ENCODE measurements around the gene ATP6V0D1. TPM values are rescaled to one million over a fixed set of nuclear protein-coding genes. Genes with fewer than 3 reads are reported as not detected.

The ATP6V0D1 gene
- polyA plus RNA-seq, 2 of the 4 experiments (the other 2 are of a cell fraction) = 45.7 to 103 TPM

DNA sequence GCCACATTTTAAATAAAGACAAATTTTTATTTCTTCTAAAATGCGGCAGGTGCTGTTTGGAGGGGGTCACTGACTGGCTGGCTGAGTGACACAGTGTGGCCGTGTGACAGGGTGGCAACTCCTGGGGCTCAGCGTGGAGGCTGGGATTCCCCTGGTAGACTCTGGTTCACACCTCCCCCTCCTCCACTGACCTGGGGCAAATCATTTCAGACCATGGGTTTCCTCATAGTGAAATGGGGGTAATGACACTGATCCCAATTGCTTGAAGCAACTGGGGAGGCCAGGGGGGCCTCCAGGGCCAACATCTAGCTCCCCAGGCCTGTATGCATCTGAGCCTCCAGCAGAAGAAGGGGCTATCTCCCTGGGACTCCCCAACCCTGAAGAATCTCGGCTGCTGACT, 43.4 kb downstream of the ATP6V0D1 start:
- ChIA-PET POLR2A (no interaction called here), CTCF (interaction anchor here (1.6 to 17.9 kb wide), 3 partner anchors 9 to 14 kb away, joined by 4 to 207 read pairs (median 14); no protein-coding TSS in a partner anchor)
- Histone ChIP-seq H3K4me2 (no peak overlapping the region), H3K9me3 (no peaks in the 10 kb centered on the region), H3K4me1 (no peaks in the 10 kb centered on the region), H3K4me3 (no peak overlapping the region), H3K27ac (no peak overlapping the region)
- no peak for TF ChIP-seq CHD2 (IDR thresholded peaks at IDR 0.05; ENCODE audit: low read length, partially characterized antibody)
- no peak for TF ChIP-seq GATA3 (IDR thresholded peaks at IDR 0.05; ENCODE audit: borderline replicate concordance)
- TF ChIP-seq, protein P1, sequence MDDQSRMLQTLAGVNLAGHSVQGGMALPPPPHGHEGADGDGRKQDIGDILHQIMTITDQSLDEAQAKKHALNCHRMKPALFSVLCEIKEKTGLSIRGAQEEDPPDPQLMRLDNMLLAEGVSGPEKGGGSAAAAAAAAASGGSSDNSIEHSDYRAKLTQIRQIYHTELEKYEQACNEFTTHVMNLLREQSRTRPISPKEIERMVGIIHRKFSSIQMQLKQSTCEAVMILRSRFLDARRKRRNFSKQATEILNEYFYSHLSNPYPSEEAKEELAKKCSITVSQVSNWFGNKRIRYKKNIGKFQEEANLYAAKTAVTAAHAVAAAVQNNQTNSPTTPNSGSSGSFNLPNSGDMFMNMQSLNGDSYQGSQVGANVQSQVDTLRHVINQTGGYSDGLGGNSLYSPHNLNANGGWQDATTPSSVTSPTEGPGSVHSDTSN (IDR thresholded peaks at IDR 0.05) = no peak
- no peak for TF ChIP-seq NR3C1 (IDR thresholded peaks at IDR 0.05)
- TF ChIP-seq ZFP36 (IDR thresholded peaks at IDR 0.05; ENCODE audit: borderline replicate concordance, partially characterized antibody) = no peak
- WGBS (ENCODE audit: missing lambda C conversion rate) = 71% methylated on average over 4 of the region's 4 CpGs
- FAIRE-seq (no peak), ATAC-seq (no peak), DNase-seq (ENCODE audit: low read depth in 1 of 2, low spot score in 1 of 2) (no peak)

DNA sequence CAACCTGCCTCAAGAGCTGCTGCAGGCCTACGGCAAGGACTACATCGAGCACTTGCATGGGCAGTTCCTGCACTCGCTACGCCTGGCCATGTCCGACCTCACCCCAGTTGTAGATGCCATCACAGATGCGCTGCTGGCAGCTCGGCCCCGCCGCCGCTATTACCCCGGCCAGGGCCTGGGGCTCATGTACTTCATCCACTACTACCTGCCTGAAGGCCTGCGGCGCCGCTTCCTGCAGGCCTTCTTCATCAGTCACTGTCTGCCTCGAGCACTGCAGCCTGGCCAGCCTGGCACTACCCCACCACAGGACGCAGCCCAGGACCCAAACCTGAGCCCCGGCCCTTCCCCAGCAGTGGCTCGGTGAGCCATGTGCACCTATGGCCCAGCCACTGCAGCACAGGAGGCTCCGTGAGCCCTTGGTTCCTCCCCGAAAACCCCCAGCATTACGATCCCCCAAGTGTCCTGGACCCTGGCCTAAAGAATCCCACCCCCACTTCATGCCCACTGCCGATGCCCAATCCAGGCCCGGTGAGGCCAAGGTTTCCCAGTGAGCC, 44.2 kb downstream of the ATP6V0D1 start:
- Histone ChIP-seq H3K9me3 (no peaks in the 10 kb centered on the region), H3K27ac (no peak overlapping the region), H3K4me2 (no peak overlapping the region), H3K4me1 (peaks cover 3% of the 10 kb centered on the region; the same call in 2 of the 3 replicates), H3K4me3 (no peak overlapping the region)
- CTCF ChIA-PET = interaction anchor here (0.7 to 17.9 kb wide), 6 partner anchors 9 to 483 kb away, joined by 3 to 207 read pairs (median 3); no protein-coding TSS in a partner anchor
- ATAC-seq (no peak), DNase-seq (ENCODE audit: low read depth in 1 of 2, low spot score in 1 of 2) (no peak), FAIRE-seq (no peak)
- WGBS (ENCODE audit: missing lambda C conversion rate) = 92% methylated on average over 23 of the region's 23 CpGs
- TF ChIP-seq TFCP2L1 (CRISPR knock-in tag; IDR thresholded peaks at IDR 0.05) (no peak), HDAC2 (IDR thresholded peaks at IDR 0.05) (no peak), RAD21 (conservative IDR thresholded peaks at IDR 0.05 in 1 of 2, IDR thresholded peaks at IDR 0.05 in 1 of 2) (no peak), FOSL2 (IDR thresholded peaks at IDR 0.05) (no peak), FOSL2 (CRISPR knock-in tag; IDR thresholded peaks at IDR 0.05) (no peak), HOXB13 (CRISPR knock-in tag; IDR thresholded peaks at IDR 0.05; ENCODE audit: low read depth) (no peak), KDM5A (IDR thresholded peaks at IDR 0.05) (no peak), MAZ (IDR thresholded peaks at IDR 0.05; ENCODE audit: borderline replicate concordance, low read depth, low read length) (no peak), HOXA7 (CRISPR knock-in tag; IDR thresholded peaks at IDR 0.05) (no peak), CBX2 (IDR thresholded peaks at IDR 0.05; ENCODE audit: borderline replicate concordance, low read depth) (no peak), EHMT2 (IDR thresholded peaks at IDR 0.05; ENCODE audit: low read depth) (no peak)
- TF ChIP-seq, protein P1 (IDR thresholded peaks at IDR 0.05) = no peak
- TF ChIP-seq, protein P2, sequence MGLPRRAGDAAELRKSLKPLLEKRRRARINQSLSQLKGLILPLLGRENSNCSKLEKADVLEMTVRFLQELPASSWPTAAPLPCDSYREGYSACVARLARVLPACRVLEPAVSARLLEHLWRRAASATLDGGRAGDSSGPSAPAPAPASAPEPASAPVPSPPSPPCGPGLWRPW (IDR thresholded peaks at IDR 0.05) = no peak
- POLR2A ChIA-PET = no interaction called here

DNA sequence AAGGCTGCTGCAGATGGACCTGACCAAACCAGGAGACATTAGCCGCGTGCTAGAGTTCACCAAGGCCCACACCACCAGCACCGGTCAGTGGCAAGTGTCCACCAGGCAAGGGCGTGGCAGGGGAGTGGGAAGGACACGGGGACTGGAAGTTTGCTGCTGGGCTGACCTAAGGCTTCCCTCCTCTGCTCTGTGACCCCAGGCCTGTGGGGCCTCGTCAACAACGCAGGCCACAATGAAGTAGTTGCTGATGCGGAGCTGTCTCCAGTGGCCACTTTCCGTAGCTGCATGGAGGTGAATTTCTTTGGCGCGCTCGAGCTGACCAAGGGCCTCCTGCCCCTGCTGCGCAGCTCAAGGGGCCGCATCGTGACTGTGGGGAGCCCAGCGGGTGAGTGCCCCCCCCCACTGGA, 45.2 kb downstream of the ATP6V0D1 start:
- POLR2A ChIA-PET = no interaction called here
- ATAC-seq = no peak
- H3K4me3 ChIP-seq = no peak overlapping the region

More for the DNA sequence above, 45.2 kb downstream of the ATP6V0D1 start:
- CTCF ChIA-PET = interaction anchor here (0.6 to 17.9 kb wide), 8 partner anchors 10 to 482 kb away, joined by 3 to 207 read pairs (median 4); no protein-coding TSS in a partner anchor
- Histone ChIP-seq H3K9me3 (no peaks in the 10 kb centered on the region), H3K4me2 (no peak overlapping the region), H3K27ac (no peak overlapping the region), H3K4me1 (peaks cover 6% of the 10 kb centered on the region; the same call in 2 of the 3 replicates)
- FAIRE-seq = no peak
- TF ChIP-seq CBX2 (IDR thresholded peaks at IDR 0.05; ENCODE audit: borderline replicate concordance, low read depth) (no peak), RNF2 (IDR thresholded peaks at IDR 0.05; ENCODE audit: borderline replicate concordance, low read depth) (no peak), ZNF302 (CRISPR knock-in tag; IDR thresholded peaks at IDR 0.05) (no peak), CHD4 (IDR thresholded peaks at IDR 0.05; ENCODE audit: borderline replicate concordance) (no peak), POLR2AphosphoS2 (conservative IDR thresholded peaks at IDR 0.05; ENCODE audit: low read length) (no peak), GATA3 (IDR thresholded peaks at IDR 0.05; ENCODE audit: borderline replicate concordance) (no peak), JUNB (IDR thresholded peaks at IDR 0.05) (no peak), MAFK (IDR thresholded peaks at IDR 0.05; ENCODE audit: partially characterized antibody) (no peak), ESRRA (IDR thresholded peaks at IDR 0.05; ENCODE audit: borderline replicate concordance, low read length) (no peak), TFCP2L1 (CRISPR knock-in tag; IDR thresholded peaks at IDR 0.05) (no peak), ZFP36 (IDR thresholded peaks at IDR 0.05; ENCODE audit: borderline replicate concordance, partially characterized antibody) (no peak), FOSL2 (IDR thresholded peaks at IDR 0.05) (no peak), FOSL2 (CRISPR knock-in tag; IDR thresholded peaks at IDR 0.05) (no peak), MAZ (IDR thresholded peaks at IDR 0.05; ENCODE audit: borderline replicate concordance, low read depth, low read length) (no peak), EHMT2 (IDR thresholded peaks at IDR 0.05; ENCODE audit: low read depth) (no peak), CHD2 (IDR thresholded peaks at IDR 0.05; ENCODE audit: low read length, partially characterized antibody) (no peak)
- TF ChIP-seq, protein P3, sequence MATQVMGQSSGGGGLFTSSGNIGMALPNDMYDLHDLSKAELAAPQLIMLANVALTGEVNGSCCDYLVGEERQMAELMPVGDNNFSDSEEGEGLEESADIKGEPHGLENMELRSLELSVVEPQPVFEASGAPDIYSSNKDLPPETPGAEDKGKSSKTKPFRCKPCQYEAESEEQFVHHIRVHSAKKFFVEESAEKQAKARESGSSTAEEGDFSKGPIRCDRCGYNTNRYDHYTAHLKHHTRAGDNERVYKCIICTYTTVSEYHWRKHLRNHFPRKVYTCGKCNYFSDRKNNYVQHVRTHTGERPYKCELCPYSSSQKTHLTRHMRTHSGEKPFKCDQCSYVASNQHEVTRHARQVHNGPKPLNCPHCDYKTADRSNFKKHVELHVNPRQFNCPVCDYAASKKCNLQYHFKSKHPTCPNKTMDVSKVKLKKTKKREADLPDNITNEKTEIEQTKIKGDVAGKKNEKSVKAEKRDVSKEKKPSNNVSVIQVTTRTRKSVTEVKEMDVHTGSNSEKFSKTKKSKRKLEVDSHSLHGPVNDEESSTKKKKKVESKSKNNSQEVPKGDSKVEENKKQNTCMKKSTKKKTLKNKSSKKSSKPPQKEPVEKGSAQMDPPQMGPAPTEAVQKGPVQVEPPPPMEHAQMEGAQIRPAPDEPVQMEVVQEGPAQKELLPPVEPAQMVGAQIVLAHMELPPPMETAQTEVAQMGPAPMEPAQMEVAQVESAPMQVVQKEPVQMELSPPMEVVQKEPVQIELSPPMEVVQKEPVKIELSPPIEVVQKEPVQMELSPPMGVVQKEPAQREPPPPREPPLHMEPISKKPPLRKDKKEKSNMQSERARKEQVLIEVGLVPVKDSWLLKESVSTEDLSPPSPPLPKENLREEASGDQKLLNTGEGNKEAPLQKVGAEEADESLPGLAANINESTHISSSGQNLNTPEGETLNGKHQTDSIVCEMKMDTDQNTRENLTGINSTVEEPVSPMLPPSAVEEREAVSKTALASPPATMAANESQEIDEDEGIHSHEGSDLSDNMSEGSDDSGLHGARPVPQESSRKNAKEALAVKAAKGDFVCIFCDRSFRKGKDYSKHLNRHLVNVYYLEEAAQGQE (IDR thresholded peaks at IDR 0.05) = no peak
- DNase-seq (ENCODE audit: low read depth in 1 of 2, low spot score in 1 of 2) = no peak
- WGBS (ENCODE audit: missing lambda C conversion rate) = 100% methylated on average over 4 of the region's 16 CpGs
